Measurements from ENCODE around the gene OPA3. TPM values are rescaled to one million over a fixed set of nuclear protein-coding genes. Genes with fewer than 3 reads are reported as not detected.
"Not testable (repeated sequence)": the region's sequence is repeated elsewhere in the genome, so short reads cannot be mapped to it uniquely, and the experiment has no call there.

OPA3 gene
- total and polyA plus RNA-seq, 2 experiments from 2014 or later = 11.5 to 14.5 TPM

DNA sequence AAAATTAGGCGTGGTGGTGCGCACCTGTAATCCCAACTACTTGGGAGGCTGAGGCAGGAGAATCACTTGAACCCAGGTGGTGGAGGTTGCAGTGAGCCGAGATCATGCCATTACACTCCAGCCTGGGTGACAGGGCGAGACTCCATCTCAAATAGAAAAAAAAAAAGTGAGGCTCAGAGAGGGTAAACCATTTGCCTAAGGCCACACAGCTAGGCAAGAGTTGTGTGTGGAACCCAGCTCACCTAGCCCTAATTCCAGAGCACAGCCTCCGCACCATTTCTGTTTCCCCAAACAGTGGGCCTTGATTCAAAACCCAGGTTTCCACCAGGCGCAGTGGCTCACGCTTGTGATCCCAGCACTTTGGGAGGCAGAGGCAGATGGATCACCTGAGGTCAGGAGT is 43.6 kb upstream of the OPA3 start:
- H4K20me1 ChIP-seq (replicated peaks; ENCODE audit: insufficient read depth); H3K36me3 Mint-ChIP-seq (ENCODE audit: low read depth); DNase-seq (ENCODE audit: low spot score); H3F3A ChIP-seq (replicated peaks; ENCODE audit: low read depth); H3K27ac Mint-ChIP-seq; H3K27me3 ChIP-seq (ENCODE audit: insufficient read depth); H3K27ac ChIP-seq (ENCODE audit: low read depth); H3K4me3 Mint-ChIP-seq; H3K9me3 Mint-ChIP-seq; H3K9me2 ChIP-seq (ENCODE audit: insufficient read depth); H3K4me1 ChIP-seq (ENCODE audit: insufficient read depth); H2AFZ ChIP-seq; H3K4me3 ChIP-seq; H3K4me2 ChIP-seq; H3K36me3 ChIP-seq (ENCODE audit: insufficient read depth); H3K79me2 ChIP-seq (replicated peaks; ENCODE audit: insufficient read depth); ATAC-seq: not testable (repeated sequence)
- Mint-ChIP-seq H3K4me1 (peaks cover 21% of the 10 kb centered on the region), H3K27me3 (ENCODE audit: insufficient read depth, low read depth, poor library complexity) (peaks cover 13% of the 10 kb centered on the region)

DNA sequence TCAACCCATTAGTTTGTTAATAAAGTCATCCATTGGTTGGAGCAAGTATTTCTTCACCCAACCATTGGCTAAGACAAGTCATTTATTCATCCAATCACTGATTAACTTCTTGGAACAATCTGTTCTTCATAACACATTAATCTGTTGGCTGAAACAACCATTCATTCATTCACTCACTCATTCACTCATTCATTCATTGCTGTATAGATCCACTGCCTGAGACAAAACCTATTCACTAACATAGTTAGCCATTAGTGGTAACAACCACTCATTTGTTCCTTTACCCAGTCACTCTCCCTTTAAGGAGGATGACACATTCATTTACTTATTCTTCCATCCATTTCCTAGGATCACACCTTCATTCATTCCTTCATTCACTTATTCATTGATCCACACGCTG is 39.4 kb upstream of the OPA3 start:
- Histone ChIP-seq H3K27ac (ENCODE audit: low read depth) (no peak overlapping the region), H3K4me2 (no peak overlapping the region), H3K79me2 (replicated peaks; ENCODE audit: insufficient read depth) (no peaks in the 10 kb centered on the region), H3K4me1 (ENCODE audit: insufficient read depth) (0 out of 2 replicates have a peak, but pooled peaks cover 6% of the 10 kb centered on the region), H2AFZ (no peak overlapping the region), H3K4me3 (no peak overlapping the region), H3F3A (replicated peaks; ENCODE audit: low read depth) (0 out of 2 replicates have a peak, but pooled peaks cover 2% of the 10 kb centered on the region), H3K36me3 (ENCODE audit: insufficient read depth) (no peaks in the 10 kb centered on the region), H3K9me2 (ENCODE audit: insufficient read depth) (no peaks in the 10 kb centered on the region), H4K20me1 (replicated peaks; ENCODE audit: insufficient read depth) (no peaks in the 10 kb centered on the region), H3K27me3 (ENCODE audit: insufficient read depth) (no peaks in the 10 kb centered on the region)
- no peaks in the 10 kb centered on the region for H3K9me3 Mint-ChIP-seq
- H3K4me1 Mint-ChIP-seq = peaks cover 3% of the 10 kb centered on the region; the same call in 2 of the 3 replicates
- no peak overlapping the region for H3K27ac Mint-ChIP-seq
- TF ChIP-seq POLR2AphosphoS5 (IDR thresholded peaks at IDR 0.05; ENCODE audit: low read depth) = no peak
- TF ChIP-seq EZH2 (IDR thresholded peaks at IDR 0.05; ENCODE audit: low read depth, unreplicated experiment) = no peak
- no peak for TF ChIP-seq EZH2phosphoT487 (IDR thresholded peaks at IDR 0.05; ENCODE audit: unreplicated experiment)
- no peak for TF ChIP-seq ZNF114 (CRISPR knock-in tag; IDR thresholded peaks at IDR 0.05)
- TF ChIP-seq, protein P1, sequence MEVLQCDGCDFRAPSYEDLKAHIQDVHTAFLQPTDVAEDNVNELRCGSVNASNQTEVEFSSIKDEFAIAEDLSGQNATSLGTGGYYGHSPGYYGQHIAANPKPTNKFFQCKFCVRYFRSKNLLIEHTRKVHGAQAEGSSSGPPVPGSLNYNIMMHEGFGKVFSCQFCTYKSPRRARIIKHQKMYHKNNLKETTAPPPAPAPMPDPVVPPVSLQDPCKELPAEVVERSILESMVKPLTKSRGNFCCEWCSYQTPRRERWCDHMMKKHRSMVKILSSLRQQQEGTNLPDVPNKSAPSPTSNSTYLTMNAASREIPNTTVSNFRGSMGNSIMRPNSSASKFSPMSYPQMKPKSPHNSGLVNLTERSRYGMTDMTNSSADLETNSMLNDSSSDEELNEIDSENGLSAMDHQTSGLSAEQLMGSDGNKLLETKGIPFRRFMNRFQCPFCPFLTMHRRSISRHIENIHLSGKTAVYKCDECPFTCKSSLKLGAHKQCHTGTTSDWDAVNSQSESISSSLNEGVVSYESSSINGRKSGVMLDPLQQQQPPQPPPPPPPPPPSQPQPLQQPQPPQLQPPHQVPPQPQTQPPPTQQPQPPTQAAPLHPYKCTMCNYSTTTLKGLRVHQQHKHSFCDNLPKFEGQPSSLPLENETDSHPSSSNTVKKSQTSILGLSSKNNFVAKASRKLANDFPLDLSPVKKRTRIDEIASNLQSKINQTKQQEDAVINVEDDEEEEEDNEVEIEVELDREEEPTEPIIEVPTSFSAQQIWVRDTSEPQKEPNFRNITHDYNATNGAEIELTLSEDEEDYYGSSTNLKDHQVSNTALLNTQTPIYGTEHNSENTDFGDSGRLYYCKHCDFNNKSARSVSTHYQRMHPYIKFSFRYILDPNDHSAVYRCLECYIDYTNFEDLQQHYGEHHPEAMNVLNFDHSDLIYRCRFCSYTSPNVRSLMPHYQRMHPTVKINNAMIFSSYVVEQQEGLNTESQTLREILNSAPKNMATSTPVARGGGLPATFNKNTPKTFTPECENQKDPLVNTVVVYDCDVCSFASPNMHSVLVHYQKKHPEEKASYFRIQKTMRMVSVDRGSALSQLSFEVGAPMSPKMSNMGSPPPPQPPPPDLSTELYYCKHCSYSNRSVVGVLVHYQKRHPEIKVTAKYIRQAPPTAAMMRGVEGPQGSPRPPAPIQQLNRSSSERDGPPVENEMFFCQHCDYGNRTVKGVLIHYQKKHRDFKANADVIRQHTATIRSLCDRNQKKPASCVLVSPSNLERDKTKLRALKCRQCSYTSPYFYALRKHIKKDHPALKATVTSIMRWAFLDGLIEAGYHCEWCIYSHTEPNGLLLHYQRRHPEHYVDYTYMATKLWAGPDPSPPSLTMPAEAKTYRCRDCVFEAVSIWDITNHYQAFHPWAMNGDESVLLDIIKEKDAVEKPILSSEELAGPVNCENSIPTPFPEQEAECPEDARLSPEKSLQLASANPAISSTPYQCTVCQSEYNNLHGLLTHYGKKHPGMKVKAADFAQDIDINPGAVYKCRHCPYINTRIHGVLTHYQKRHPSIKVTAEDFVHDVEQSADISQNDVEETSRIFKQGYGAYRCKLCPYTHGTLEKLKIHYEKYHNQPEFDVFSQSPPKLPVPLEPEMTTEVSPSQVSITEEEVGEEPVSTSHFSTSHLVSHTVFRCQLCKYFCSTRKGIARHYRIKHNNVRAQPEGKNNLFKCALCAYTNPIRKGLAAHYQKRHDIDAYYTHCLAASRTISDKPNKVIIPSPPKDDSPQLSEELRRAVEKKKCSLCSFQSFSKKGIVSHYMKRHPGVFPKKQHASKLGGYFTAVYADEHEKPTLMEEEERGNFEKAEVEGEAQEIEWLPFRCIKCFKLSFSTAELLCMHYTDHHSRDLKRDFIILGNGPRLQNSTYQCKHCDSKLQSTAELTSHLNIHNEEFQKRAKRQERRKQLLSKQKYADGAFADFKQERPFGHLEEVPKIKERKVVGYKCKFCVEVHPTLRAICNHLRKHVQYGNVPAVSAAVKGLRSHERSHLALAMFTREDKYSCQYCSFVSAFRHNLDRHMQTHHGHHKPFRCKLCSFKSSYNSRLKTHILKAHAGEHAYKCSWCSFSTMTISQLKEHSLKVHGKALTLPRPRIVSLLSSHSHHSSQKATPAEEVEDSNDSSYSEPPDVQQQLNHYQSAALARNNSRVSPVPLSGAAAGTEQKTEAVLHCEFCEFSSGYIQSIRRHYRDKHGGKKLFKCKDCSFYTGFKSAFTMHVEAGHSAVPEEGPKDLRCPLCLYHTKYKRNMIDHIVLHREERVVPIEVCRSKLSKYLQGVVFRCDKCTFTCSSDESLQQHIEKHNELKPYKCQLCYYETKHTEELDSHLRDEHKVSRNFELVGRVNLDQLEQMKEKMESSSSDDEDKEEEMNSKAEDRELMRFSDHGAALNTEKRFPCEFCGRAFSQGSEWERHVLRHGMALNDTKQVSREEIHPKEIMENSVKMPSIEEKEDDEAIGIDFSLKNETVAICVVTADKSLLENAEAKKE (CRISPR knock-in tag; IDR thresholded peaks at IDR 0.05) = no peak
- TF ChIP-seq, protein P2, sequence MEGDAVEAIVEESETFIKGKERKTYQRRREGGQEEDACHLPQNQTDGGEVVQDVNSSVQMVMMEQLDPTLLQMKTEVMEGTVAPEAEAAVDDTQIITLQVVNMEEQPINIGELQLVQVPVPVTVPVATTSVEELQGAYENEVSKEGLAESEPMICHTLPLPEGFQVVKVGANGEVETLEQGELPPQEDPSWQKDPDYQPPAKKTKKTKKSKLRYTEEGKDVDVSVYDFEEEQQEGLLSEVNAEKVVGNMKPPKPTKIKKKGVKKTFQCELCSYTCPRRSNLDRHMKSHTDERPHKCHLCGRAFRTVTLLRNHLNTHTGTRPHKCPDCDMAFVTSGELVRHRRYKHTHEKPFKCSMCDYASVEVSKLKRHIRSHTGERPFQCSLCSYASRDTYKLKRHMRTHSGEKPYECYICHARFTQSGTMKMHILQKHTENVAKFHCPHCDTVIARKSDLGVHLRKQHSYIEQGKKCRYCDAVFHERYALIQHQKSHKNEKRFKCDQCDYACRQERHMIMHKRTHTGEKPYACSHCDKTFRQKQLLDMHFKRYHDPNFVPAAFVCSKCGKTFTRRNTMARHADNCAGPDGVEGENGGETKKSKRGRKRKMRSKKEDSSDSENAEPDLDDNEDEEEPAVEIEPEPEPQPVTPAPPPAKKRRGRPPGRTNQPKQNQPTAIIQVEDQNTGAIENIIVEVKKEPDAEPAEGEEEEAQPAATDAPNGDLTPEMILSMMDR (conservative IDR thresholded peaks at IDR 0.05; ENCODE audit: low read depth in 2 of 2) = no peak
- H3K36me3 Mint-ChIP-seq (ENCODE audit: low read depth) = peaks cover 13% of the 10 kb centered on the region
- DNase-seq (ENCODE audit: low spot score) (no peak), ATAC-seq (no peak)
- H3K27me3 Mint-ChIP-seq (ENCODE audit: insufficient read depth, low read depth, poor library complexity) = peaks cover 7% of the 10 kb centered on the region
- H3K4me3 Mint-ChIP-seq = no peak overlapping the region

All from GM23338 (cell line).